HepG2 (cell line): ENCODE data around the gene PGC. TPM values are rescaled to one million over a fixed set of nuclear protein-coding genes. Genes with fewer than 3 reads are reported as not detected.
A peak's percentile ranks its signal among the peaks of the same experiment; 100 is the strongest.

Source experiments
- ATF4 ChIP-seq, 2 experiments: fragments of 450-650 bp in 1 of 2; sonication (generic) in 1 of 2; formaldehyde crosslinking; IDR thresholded peaks; 2 replicates each; pipeline versions ENCODE4 v1.5.0 to v1.8.0; 2020 to 2022; ENCODE audit warnings: mild to moderate bottlenecking in 1 of 2, missing genetic modification reagents in 1 of 2
- CCDC6 ChIP-seq: sonication (generic); formaldehyde crosslinking; IDR thresholded peaks from 2 replicates; pipeline ENCODE4 v1.8.1; 2022; ENCODE audit warnings: mild to moderate bottlenecking, missing genetic modification reagents, moderate library complexity
- CHD4 ChIP-seq: fragments of 200-600 bp; sonication (generic); IDR thresholded peaks from 2 replicates; pipeline ENCODE4 v1.7.0; 2017; ENCODE audit warnings: mild to moderate bottlenecking, low read length, borderline replicate concordance
- DZIP1 ChIP-seq: sonication (generic); formaldehyde crosslinking; IDR thresholded peaks from 2 replicates; pipeline ENCODE4 v1.5.0; 2020; ENCODE audit warnings: mild to moderate bottlenecking, missing genetic modification reagents
- KDM4B ChIP-seq: sonication (generic); formaldehyde crosslinking; IDR thresholded peaks from 2 replicates; pipeline ENCODE4 v1.4.0; 2020; ENCODE audit warnings: missing genetic modification reagents
- KMT2A ChIP-seq: sonication (generic); formaldehyde crosslinking; IDR thresholded peaks from 2 replicates; pipeline ENCODE4 v1.4.0; 2020; ENCODE audit warnings: missing genetic modification reagents
- MATR3 ChIP-seq: sonication (generic); formaldehyde crosslinking; IDR thresholded peaks from 2 replicates; pipeline ENCODE4 v1.4.0; 2020; ENCODE audit warnings: missing genetic modification reagents
- RFX3 ChIP-seq: IDR thresholded peaks from 2 replicates; pipeline ENCODE4 v1.6.1; 2016; ENCODE audit warnings: missing biosample characterization, missing genetic modification reagents
- ZNF251 ChIP-seq: sonication (generic); formaldehyde crosslinking; IDR thresholded peaks from 2 replicates; pipeline ENCODE4 v1.9.0; 2021; ENCODE audit warnings: mild to moderate bottlenecking, missing genetic modification reagents
- ZNF343 ChIP-seq: sonication (generic); formaldehyde crosslinking; IDR thresholded peaks from 2 replicates; pipeline ENCODE4 v1.4.0; 2020; ENCODE audit warnings: mild to moderate bottlenecking, missing genetic modification reagents
- ZNF496 ChIP-seq: sonication (generic); formaldehyde crosslinking; IDR thresholded peaks from 2 replicates; pipeline ENCODE4 v1.8.1; 2023; ENCODE audit warnings: mild to moderate bottlenecking, moderate library complexity, missing genetic modification reagents; ENCODE audit not compliant: insufficient replicate concordance
- ZNF501 ChIP-seq: sonication (generic); formaldehyde crosslinking; IDR thresholded peaks from 2 replicates; pipeline ENCODE4 v1.5.1; 2020; ENCODE audit warnings: mild to moderate bottlenecking, moderate library complexity, missing genetic modification reagents
- ZNF569 ChIP-seq: sonication (generic); formaldehyde crosslinking; IDR thresholded peaks from 2 replicates; pipeline ENCODE4 v1.5.0; 2020; ENCODE audit warnings: mild to moderate bottlenecking, missing genetic modification reagents, moderate library complexity, borderline replicate concordance
- ZNF652 ChIP-seq: IDR thresholded peaks from 2 replicates; pipeline ENCODE4 v1.6.1; 2016; ENCODE audit warnings: low read depth, borderline replicate concordance
- ZNF746 ChIP-seq: sonication (generic); formaldehyde crosslinking; IDR thresholded peaks from 2 replicates; pipeline ENCODE4 v1.8.0; 2022; ENCODE audit warnings: mild to moderate bottlenecking, missing genetic modification reagents
- ZSCAN25 ChIP-seq: sonication (generic); formaldehyde crosslinking; IDR thresholded peaks from 2 replicates; pipeline ENCODE4 v1.8.0; 2022; ENCODE audit warnings: mild to moderate bottlenecking, missing genetic modification reagents
- polyA plus RNA-seq, 8 experiments: library from polyadenylated mRNA; depleted of rRNA in 3 of 8; stranded (reverse) in 7 of 8; unstranded in 1 of 8; fragments of >200 nt; fragmentation: Illumina TruSeq in 4 of 8; extraction: Trizol in 4 of 8; gene quantifications; 2 replicates each; pipeline versions ENCODE4 v1.2.1 to v1.2.3, GENCODE V29; 2011 to 2016; ENCODE audit warnings: low read depth in 4 of 8, missing spikeins in 1 of 8, mixed read lengths in 1 of 8; ENCODE audit not compliant: insufficient read depth in 1 of 8
- total RNA-seq, 5 experiments: library from RNA; depleted of rRNA; stranded (reverse); fragments of >200 nt; fragmentation: Illumina TruSeq; extraction: Trizol; gene quantifications; 2 replicates each; pipeline ENCODE4 v1.2.3, GENCODE V29; 2016; ENCODE audit warnings: low read depth in 1 of 5
- TF ChIP-seq, protein P1 (sequence below): sonication (generic); formaldehyde crosslinking; IDR thresholded peaks from 2 replicates; pipeline ENCODE4 v1.4.0; 2020; ENCODE audit warnings: missing genetic modification reagents, mild to moderate bottlenecking, borderline replicate concordance
- TF ChIP-seq, protein P2 (sequence below): sonication (generic); formaldehyde crosslinking; IDR thresholded peaks from 2 replicates; pipeline ENCODE4 v1.8.1; 2023; ENCODE audit warnings: mild to moderate bottlenecking, missing genetic modification reagents
- TF ChIP-seq, protein P3 (sequence below): sonication (generic); formaldehyde crosslinking; IDR thresholded peaks from 2 replicates; pipeline ENCODE4 v1.4.0; 2020; ENCODE audit warnings: mild to moderate bottlenecking, missing genetic modification reagents

The PGC gene
- total and polyA plus RNA-seq, 2 of the 13 experiments (the other 11 are each of a cell fraction or from before 2014, with no cell fraction given): 426 to 502 TPM

DNA sequence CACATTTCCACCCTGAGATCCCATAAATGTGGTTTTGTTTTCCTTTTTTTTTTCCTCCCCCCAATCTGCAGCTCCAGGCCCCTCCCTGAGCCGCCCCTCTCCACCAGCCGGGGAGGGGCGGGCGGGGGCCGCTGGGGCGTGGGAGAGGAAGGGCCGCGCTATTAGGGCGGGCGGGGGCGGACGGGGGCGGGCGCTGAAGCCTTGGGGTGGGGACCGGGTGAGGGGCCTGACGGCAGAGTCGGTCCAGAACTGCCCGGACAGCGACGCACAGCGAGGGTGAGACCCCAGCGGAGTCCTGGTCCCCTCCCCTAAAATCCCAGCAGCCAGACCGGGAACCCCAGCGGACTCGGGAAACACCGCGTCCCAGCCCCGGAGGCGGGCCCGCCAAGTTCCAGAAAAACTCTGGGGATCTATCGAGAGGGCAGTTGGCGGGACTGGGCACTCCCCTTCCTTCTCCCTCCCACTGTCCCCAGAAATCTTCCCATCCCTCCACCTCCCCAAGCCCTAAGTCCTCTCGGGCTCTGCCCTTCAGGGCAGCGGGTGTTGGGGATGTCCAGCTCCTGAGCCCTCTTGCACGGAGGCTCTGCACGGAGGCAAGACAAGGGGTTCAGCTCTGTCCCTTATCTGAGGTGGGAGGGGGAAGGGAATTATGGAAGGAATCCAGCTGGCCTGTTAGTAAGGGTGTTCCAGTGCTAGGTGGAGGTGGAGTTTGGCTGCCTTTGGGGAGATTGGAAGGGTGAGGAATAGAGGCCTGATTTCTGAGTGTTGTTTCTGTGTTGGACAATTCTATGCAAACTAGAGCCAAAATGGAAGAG is 33.6 kb upstream of the PGC start, which contains the start of gene PRICKLE4 (continued):
- TF ChIP-seq, protein P1, sequence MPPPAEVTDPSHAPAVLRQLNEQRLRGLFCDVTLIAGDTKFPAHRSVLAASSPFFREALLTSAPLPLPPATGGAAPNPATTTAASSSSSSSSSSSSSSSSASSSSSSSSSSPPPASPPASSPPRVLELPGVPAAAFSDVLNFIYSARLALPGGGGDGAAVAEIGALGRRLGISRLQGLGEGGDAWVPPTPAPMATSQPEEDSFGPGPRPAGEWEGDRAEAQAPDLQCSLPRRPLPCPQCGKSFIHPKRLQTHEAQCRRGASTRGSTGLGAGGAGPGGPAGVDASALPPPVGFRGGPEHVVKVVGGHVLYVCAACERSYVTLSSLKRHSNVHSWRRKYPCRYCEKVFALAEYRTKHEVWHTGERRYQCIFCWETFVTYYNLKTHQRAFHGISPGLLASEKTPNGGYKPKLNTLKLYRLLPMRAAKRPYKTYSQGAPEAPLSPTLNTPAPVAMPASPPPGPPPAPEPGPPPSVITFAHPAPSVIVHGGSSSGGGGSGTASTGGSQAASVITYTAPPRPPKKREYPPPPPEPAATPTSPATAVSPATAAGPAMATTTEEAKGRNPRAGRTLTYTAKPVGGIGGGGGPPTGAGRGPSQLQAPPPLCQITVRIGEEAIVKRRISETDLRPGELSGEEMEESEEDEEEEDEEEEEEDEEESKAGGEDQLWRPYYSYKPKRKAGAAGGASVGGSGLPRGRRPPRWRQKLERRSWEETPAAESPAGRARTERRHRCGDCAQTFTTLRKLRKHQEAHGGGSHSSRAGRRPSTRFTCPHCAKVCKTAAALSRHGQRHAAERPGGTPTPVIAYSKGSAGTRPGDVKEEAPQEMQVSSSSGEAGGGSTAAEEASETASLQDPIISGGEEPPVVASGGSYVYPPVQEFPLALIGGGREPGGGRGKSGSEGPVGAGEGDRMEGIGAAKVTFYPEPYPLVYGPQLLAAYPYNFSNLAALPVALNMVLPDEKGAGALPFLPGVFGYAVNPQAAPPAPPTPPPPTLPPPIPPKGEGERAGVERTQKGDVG: 0 out of 2 replicates have a peak, but pooled peaks have one; percentile 50
- TF ChIP-seq ZNF746 (peak; percentile 67), ZSCAN25 (CRISPR knock-in tag) (no peak), ATF4 (CRISPR knock-in tag; IDR thresholded peaks at IDR 0.05) (no peak), ZNF251 (CRISPR knock-in tag) (0 out of 2 replicates have a peak, but pooled peaks have one; percentile 13), MATR3 (CRISPR knock-in tag) (no peak), ZNF343 (CRISPR knock-in tag) (no peak), CHD4 (no peak), ZNF501 (CRISPR knock-in tag) (no peak), DZIP1 (no peak), ZNF569 (CRISPR knock-in tag) (no peak), KDM4B (CRISPR knock-in tag) (no peak), ZNF652 (no peak), ZNF496 (CRISPR knock-in tag) (no peak), CCDC6 (CRISPR knock-in tag) (no peak), KMT2A (CRISPR knock-in tag) (0 out of 2 replicates have a peak, but pooled peaks have one; percentile 1), RFX3 (CRISPR knock-in tag) (no peak)
- TF ChIP-seq, protein P2, sequence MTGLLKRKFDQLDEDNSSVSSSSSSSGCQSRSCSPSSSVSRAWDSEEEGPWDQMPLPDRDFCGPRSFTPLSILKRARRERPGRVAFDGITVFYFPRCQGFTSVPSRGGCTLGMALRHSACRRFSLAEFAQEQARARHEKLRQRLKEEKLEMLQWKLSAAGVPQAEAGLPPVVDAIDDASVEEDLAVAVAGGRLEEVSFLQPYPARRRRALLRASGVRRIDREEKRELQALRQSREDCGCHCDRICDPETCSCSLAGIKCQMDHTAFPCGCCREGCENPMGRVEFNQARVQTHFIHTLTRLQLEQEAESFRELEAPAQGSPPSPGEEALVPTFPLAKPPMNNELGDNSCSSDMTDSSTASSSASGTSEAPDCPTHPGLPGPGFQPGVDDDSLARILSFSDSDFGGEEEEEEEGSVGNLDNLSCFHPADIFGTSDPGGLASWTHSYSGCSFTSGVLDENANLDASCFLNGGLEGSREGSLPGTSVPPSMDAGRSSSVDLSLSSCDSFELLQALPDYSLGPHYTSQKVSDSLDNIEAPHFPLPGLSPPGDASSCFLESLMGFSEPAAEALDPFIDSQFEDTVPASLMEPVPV: 0 out of 2 replicates have a peak, but pooled peaks have one; percentile 34
- TF ChIP-seq, protein P3, sequence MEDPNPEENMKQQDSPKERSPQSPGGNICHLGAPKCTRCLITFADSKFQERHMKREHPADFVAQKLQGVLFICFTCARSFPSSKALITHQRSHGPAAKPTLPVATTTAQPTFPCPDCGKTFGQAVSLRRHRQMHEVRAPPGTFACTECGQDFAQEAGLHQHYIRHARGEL (CRISPR knock-in tag): 0 out of 2 replicates have a peak, but pooled peaks have one; percentile 57
